ENCODE measurements around the gene UGT1A9. TPM values are rescaled to one million over a fixed set of nuclear protein-coding genes. Genes with fewer than 3 reads are reported as not detected.

UGT1A9 gene
- total and polyA plus RNA-seq, 4 donors, result 0.16 TPM; not detected in 3

DNA sequence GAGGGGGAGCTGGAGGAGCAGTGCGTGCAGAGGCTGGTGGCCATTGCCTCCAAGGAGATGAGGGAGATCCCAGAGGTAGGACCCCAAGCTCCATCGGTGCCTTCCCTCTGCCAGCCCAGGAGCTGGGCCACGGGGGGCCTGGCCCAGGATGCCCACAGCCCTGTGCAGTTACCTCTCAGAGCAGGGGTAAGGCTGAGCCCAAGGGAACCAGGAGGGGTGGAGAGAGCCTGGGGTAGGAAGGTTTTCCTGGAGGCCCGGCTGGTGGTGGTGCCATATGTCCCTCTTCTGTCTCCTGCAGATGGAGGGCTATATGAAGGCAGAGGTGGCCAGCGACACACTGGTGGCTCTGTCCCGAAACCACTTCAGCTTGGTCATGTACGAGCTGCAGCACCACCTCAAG, 117.9 kb downstream of the UGT1A9 start:
- H3K27ac ChIP-seq (ENCODE audit: low read depth, low read length), result no peak overlapping the region
- no peak for DNase-seq (ENCODE audit: low read depth in 4 of 6, low spot score in 6 of 6)
- WGBS (ENCODE audit: insufficient coverage), result 92% methylated on average over 6 of the region's 7 CpGs
- no peak overlapping the region for H3K4me3 ChIP-seq (ENCODE audit: low read depth, low read length)
- H3K27me3 ChIP-seq (ENCODE audit: control insufficient read depth, insufficient read depth, low read length), result no peaks in the 10 kb centered on the region
- H3K4me1 ChIP-seq (ENCODE audit: control insufficient read depth, insufficient read depth, low read length), result no peaks in the 10 kb centered on the region
- no peaks in the 10 kb centered on the region for H3K36me3 ChIP-seq (ENCODE audit: control insufficient read depth, insufficient read depth, low read length)
- H3K9me3 ChIP-seq (ENCODE audit: control insufficient read depth, insufficient read depth, low read length), result no peaks in the 10 kb centered on the region

GRCh38 chr2:233791151-233791882, 119.6 kb downstream of the UGT1A9 start:
- no peak for DNase-seq (ENCODE audit: low read depth in 4 of 6, low spot score in 6 of 6)
- no peaks in the 10 kb centered on the region for H3K9me3 ChIP-seq (ENCODE audit: control insufficient read depth, insufficient read depth, low read length)
- no peaks in the 10 kb centered on the region for H3K4me1 ChIP-seq (ENCODE audit: control insufficient read depth, insufficient read depth, low read length)
- WGBS (ENCODE audit: insufficient coverage), result 88% methylated on average over 18 of the region's 18 CpGs
- H3K36me3 ChIP-seq (ENCODE audit: control insufficient read depth, insufficient read depth, low read length), result no peaks in the 10 kb centered on the region
- H3K27ac ChIP-seq (ENCODE audit: low read depth, low read length), result no peak overlapping the region
- no peak overlapping the region for H3K4me3 ChIP-seq (ENCODE audit: low read depth, low read length)
- no peaks in the 10 kb centered on the region for H3K27me3 ChIP-seq (ENCODE audit: control insufficient read depth, insufficient read depth, low read length)

- Histone ChIP-seq H3K4me1 (ENCODE audit: control insufficient read depth, insufficient read depth, low read length) (no peaks in the 10 kb centered on the region), H3K27me3 (ENCODE audit: control insufficient read depth, insufficient read depth, low read length) (no peaks in the 10 kb centered on the region), H3K9me3 (ENCODE audit: control insufficient read depth, insufficient read depth, low read length) (no peaks in the 10 kb centered on the region), H3K36me3 (ENCODE audit: control insufficient read depth, insufficient read depth, low read length) (no peaks in the 10 kb centered on the region), H3K27ac (ENCODE audit: low read depth, low read length) (no peak overlapping the region), H3K4me3 (ENCODE audit: low read depth, low read length) (no peak overlapping the region)
- 81% methylated on average over 9 of the region's 9 CpGs for WGBS (ENCODE audit: insufficient coverage)
- no peak for DNase-seq (ENCODE audit: low read depth in 4 of 6, low spot score in 6 of 6)
These were observed 120.2 kb downstream of the UGT1A9 start for GRCh38 chr2:233791883-233792329.

- no peak overlapping the region for H3K4me3 ChIP-seq (ENCODE audit: low read depth, low read length)
- no peak for DNase-seq (ENCODE audit: low read depth in 4 of 6, low spot score in 6 of 6)
- H3K4me1 ChIP-seq (ENCODE audit: control insufficient read depth, insufficient read depth, low read length), result no peaks in the 10 kb centered on the region
- H3K36me3 ChIP-seq (ENCODE audit: control insufficient read depth, insufficient read depth, low read length), result no peaks in the 10 kb centered on the region
- 85% methylated on average over 7 of the region's 7 CpGs for WGBS (ENCODE audit: insufficient coverage)
- H3K27ac ChIP-seq (ENCODE audit: low read depth, low read length), result no peak overlapping the region
- H3K9me3 ChIP-seq (ENCODE audit: control insufficient read depth, insufficient read depth, low read length), result no peaks in the 10 kb centered on the region
- H3K27me3 ChIP-seq (ENCODE audit: control insufficient read depth, insufficient read depth, low read length), result no peaks in the 10 kb centered on the region
These were observed 121.0 kb downstream of the UGT1A9 start for GRCh38 chr2:233792720-233793119.

DNA sequence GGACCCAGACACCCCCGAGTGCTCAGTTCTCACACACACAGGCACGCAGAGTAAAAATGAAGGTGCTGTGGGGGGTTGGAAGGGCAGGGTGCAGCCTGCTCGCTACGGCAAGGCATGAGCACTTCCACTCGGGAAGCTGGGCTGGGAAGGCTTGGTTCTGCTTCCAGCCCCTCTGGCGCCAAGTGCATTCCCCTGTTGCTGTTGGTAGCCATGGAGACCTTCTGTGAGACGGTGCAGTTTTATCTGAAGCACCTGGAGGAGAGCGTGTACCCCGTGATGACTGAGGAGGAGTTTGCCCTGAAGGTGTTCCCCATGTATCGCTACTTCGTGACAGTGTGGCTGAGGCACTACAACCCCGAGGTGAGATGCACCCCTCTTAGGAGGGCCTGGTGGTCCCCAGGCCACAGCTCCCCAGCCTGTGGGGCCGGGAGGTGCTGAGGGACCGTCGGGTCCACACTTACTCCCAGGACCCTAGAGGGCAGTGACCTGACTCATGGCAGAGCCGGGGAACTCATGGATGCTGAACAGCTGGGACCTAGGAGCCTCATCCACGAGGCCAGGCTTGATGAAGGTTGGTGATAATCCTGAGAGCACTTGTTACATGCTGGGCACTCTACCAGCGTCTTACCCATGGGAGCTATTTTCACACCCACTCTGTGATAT, 121.9 kb downstream of the UGT1A9 start:
- Histone ChIP-seq H3K27ac (ENCODE audit: low read depth, low read length) (no peak overlapping the region), H3K4me3 (ENCODE audit: low read depth, low read length) (no peak overlapping the region), H3K4me1 (ENCODE audit: control insufficient read depth, insufficient read depth, low read length) (no peaks in the 10 kb centered on the region), H3K27me3 (ENCODE audit: control insufficient read depth, insufficient read depth, low read length) (no peaks in the 10 kb centered on the region), H3K36me3 (ENCODE audit: control insufficient read depth, insufficient read depth, low read length) (no peaks in the 10 kb centered on the region), H3K9me3 (ENCODE audit: control insufficient read depth, insufficient read depth, low read length) (no peaks in the 10 kb centered on the region)
- WGBS (ENCODE audit: insufficient coverage), result 82% methylated on average over 16 of the region's 18 CpGs
- no peak for DNase-seq (ENCODE audit: low read depth in 4 of 6, low spot score in 6 of 6)

GRCh38 chr2:233794128-233794658, 122.5 kb downstream of the UGT1A9 start:
- 92% methylated on average over 17 of the region's 17 CpGs for WGBS (ENCODE audit: insufficient coverage)
- Histone ChIP-seq H3K4me1 (ENCODE audit: control insufficient read depth, insufficient read depth, low read length) (no peaks in the 10 kb centered on the region), H3K27me3 (ENCODE audit: control insufficient read depth, insufficient read depth, low read length) (no peaks in the 10 kb centered on the region), H3K9me3 (ENCODE audit: control insufficient read depth, insufficient read depth, low read length) (no peaks in the 10 kb centered on the region), H3K36me3 (ENCODE audit: control insufficient read depth, insufficient read depth, low read length) (no peaks in the 10 kb centered on the region), H3K27ac (ENCODE audit: low read depth, low read length) (no peak overlapping the region), H3K4me3 (ENCODE audit: low read depth, low read length) (no peak overlapping the region)
- no peak for DNase-seq (ENCODE audit: low read depth in 4 of 6, low spot score in 6 of 6)

DNA sequence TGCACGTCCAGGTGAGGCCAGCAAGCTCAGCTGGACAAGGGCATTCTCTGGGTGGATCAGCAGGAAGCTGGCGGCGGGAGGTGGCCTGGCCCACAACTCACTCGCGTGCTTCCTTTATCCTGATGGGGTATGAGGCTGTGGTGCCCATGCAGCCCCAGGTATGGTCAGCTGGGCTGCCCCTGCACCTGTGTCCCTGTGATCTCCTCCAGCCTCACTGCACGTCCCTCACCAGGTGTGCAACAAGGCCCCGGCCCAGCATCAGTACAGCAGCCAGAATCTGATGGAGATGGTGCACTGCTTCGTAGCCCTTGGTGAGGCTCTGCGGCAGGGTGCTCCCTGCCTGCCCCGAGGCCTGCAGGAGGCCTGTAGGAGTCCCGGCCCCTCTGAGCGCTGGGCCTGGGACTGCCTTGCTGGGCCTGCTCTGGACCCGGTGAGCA, 124.1 kb downstream of the UGT1A9 start:
- WGBS (ENCODE audit: insufficient coverage), result 90% methylated on average over 11 of the region's 13 CpGs
- H3K4me1 ChIP-seq (ENCODE audit: control insufficient read depth, insufficient read depth, low read length), result no peaks in the 10 kb centered on the region
- no peak for DNase-seq (ENCODE audit: low read depth in 4 of 6, low spot score in 6 of 6)
- no peaks in the 10 kb centered on the region for H3K27me3 ChIP-seq (ENCODE audit: control insufficient read depth, insufficient read depth, low read length)
- H3K36me3 ChIP-seq (ENCODE audit: control insufficient read depth, insufficient read depth, low read length), result no peaks in the 10 kb centered on the region
- no peaks in the 10 kb centered on the region for H3K9me3 ChIP-seq (ENCODE audit: control insufficient read depth, insufficient read depth, low read length)
- no peak overlapping the region for H3K27ac ChIP-seq (ENCODE audit: low read depth, low read length)
- H3K4me3 ChIP-seq (ENCODE audit: low read depth, low read length), result no peak overlapping the region

- Histone ChIP-seq H3K4me1 (ENCODE audit: control insufficient read depth, insufficient read depth, low read length) (no peaks in the 10 kb centered on the region), H3K4me3 (ENCODE audit: low read depth, low read length) (no peak overlapping the region), H3K27me3 (ENCODE audit: control insufficient read depth, insufficient read depth, low read length) (no peaks in the 10 kb centered on the region), H3K9me3 (ENCODE audit: control insufficient read depth, insufficient read depth, low read length) (no peaks in the 10 kb centered on the region), H3K36me3 (ENCODE audit: control insufficient read depth, insufficient read depth, low read length) (no peaks in the 10 kb centered on the region), H3K27ac (ENCODE audit: low read depth, low read length) (no peak overlapping the region)
- 85% methylated on average over 3 of the region's 9 CpGs for WGBS (ENCODE audit: insufficient coverage)
- no peak for DNase-seq (ENCODE audit: low read depth in 4 of 6, low spot score in 6 of 6)
These were observed 124.6 kb downstream of the UGT1A9 start for GRCh38 chr2:233796254-233796653.

GRCh38 chr2:233798335-233799086, 126.8 kb downstream of the UGT1A9 start:
- no peak overlapping the region for H3K4me3 ChIP-seq (ENCODE audit: low read depth, low read length)
- H3K36me3 ChIP-seq (ENCODE audit: control insufficient read depth, insufficient read depth, low read length), result no peaks in the 10 kb centered on the region
- WGBS (ENCODE audit: insufficient coverage), result 85% methylated on average over 14 of the region's 14 CpGs
- no peak for DNase-seq (ENCODE audit: low read depth in 4 of 6, low spot score in 6 of 6)
- no peaks in the 10 kb centered on the region for H3K9me3 ChIP-seq (ENCODE audit: control insufficient read depth, insufficient read depth, low read length)
- no peaks in the 10 kb centered on the region for H3K27me3 ChIP-seq (ENCODE audit: control insufficient read depth, insufficient read depth, low read length)
- no peaks in the 10 kb centered on the region for H3K4me1 ChIP-seq (ENCODE audit: control insufficient read depth, insufficient read depth, low read length)
- H3K27ac ChIP-seq (ENCODE audit: low read depth, low read length), result no peak overlapping the region
